LNCaP clone FGC (cell line): ENCODE measurements around the gene HDAC9.
A peak's percentile ranks its signal among the peaks of the same experiment; 100 is the strongest.

Experiments used
- DNase-seq: peaks from one replicate; pipeline ENCODE4 v3.0.0-alpha.2; 2011; ENCODE audit warnings: low read depth
- H3K4me3 ChIP-seq: 2 replicates; pipeline ENCODE4 v1.5.1; 2011; ENCODE audit warnings: mild to moderate bottlenecking, low read depth, low read length, control low read depth
- TF ChIP-seq, protein P1 (sequence below): IDR thresholded peaks from 2 replicates; pipeline ENCODE4 v1.5.1; 2012; ENCODE audit warnings: mild to moderate bottlenecking; ENCODE audit not compliant: control insufficient read depth, insufficient read depth; ENCODE audit errors: extremely low read depth

The HDAC9 gene

DNA sequence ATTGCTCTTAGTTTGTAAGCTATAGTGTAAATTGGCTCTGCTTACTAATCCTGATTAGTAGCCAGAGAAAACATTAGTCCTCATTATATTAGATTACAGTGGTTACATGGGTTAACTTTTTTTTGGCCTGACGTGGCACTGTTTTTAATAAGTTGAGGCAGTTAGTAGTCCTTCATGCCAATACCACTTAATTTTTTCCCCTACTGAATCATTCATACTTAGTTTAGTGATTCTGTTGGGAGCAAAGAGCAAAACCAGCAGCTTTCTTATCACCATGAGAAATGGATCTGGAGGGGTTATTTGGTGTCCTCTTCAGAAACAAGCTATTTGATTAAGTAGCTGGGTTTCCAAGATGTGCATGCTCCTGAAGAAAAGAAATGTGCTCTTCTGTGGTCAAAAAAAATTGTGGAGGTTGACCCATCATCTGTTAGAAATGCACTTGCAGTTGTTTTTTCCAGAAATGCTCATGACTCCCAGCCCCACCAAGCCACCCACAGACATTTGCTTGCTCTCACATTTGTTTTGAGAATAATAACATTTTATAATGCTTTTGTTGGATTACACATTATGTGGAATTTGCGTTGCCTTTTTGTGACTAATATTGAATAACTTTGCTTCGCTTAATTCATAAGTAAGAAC lies 258.5 kb downstream of the HDAC9 start:
- no peak for DNase-seq
- no peak overlapping the region for H3K4me3 ChIP-seq
- TF ChIP-seq, protein P1, sequence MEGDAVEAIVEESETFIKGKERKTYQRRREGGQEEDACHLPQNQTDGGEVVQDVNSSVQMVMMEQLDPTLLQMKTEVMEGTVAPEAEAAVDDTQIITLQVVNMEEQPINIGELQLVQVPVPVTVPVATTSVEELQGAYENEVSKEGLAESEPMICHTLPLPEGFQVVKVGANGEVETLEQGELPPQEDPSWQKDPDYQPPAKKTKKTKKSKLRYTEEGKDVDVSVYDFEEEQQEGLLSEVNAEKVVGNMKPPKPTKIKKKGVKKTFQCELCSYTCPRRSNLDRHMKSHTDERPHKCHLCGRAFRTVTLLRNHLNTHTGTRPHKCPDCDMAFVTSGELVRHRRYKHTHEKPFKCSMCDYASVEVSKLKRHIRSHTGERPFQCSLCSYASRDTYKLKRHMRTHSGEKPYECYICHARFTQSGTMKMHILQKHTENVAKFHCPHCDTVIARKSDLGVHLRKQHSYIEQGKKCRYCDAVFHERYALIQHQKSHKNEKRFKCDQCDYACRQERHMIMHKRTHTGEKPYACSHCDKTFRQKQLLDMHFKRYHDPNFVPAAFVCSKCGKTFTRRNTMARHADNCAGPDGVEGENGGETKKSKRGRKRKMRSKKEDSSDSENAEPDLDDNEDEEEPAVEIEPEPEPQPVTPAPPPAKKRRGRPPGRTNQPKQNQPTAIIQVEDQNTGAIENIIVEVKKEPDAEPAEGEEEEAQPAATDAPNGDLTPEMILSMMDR, result no peak

- TF ChIP-seq, protein P1, result peak; percentile 31
- no peak overlapping the region for H3K4me3 ChIP-seq
- DNase-seq, result no peak
These were observed 259.2 kb downstream of the HDAC9 start for GRCh38 chr7:18754766-18755165.

DNA sequence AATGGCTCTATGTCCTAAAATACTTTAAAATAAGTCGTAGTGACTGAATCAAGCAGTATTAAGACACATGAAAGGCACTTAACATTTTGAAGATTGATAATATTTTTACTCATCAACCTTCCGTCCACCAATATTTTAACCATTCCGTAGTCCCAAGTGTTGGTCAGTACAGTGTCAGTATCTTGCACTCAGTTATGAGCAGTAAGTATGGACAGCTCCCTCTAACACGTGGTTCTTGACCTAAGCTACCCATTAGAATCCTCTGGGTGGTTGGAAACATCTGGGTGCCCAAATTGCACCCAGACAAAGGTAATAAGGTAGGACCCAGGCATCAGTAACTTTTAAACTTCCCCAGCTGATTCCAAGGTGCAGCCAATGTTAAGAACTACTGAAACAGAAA lies 260.2 kb downstream of the HDAC9 start:
- no peak for DNase-seq
- no peak overlapping the region for H3K4me3 ChIP-seq
- TF ChIP-seq, protein P1, result no peak

GRCh38 chr7:18756378-18757050 lies 261.0 kb downstream of the HDAC9 start:
- no peak overlapping the region for H3K4me3 ChIP-seq
- DNase-seq, result no peak

DNA sequence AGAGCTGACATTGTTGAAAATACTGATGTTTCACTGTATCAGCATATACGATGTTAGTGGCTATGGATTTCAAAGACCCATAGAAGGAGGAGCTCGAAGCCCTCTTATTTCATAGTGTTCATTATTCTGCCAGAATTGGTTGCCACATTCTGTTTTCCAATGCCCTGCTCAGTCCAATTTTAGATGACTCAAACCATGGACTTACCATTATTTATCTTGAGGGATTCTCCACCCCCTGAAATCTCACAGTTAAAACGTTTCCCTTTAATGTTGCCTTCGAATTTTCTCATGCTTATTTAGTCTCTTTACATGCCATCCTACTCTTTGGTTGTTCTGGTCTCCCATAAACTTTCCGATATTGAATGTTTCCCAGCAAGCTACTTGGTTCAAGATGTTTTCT lies 264.5 kb downstream of the HDAC9 start:
- no peak overlapping the region for H3K4me3 ChIP-seq
- TF ChIP-seq, protein P1, result no peak
- no peak for DNase-seq

More at GRCh38 chr7:18756378-18757050, 261.0 kb downstream of the HDAC9 start:
- TF ChIP-seq, protein P1, result no peak

GRCh38 chr7:18760631-18761445 lies 265.3 kb downstream of the HDAC9 start:
- TF ChIP-seq, protein P1, result no peak
- DNase-seq, result no peak
- no peak overlapping the region for H3K4me3 ChIP-seq
